Stimulated activated CD4-positive, alpha-beta T cell treated with anti-CD3 and anti-CD28 coated beads, Interleukin-1b, Interleukin-23, amount 100 ng/mL, for 24 hours (primary cell): ENCODE results near the gene BICRA.
A peak's percentile ranks its signal among the peaks of the same experiment; 100 is the strongest.
"Not testable (repeated sequence)": the region's sequence is repeated elsewhere in the genome, so short reads cannot be mapped to it uniquely, and the experiment has no call there.

Source experiments
- DNase-seq, 4 experiments: peaks; one replicate each; pipeline ENCODE4 v3.0.0-alpha.2; 2020; ENCODE audit warnings: low read depth in 4 of 4, low spot score in 1 of 4

Gene BICRA

GRCh38 chr19:47608969-47609905, at the start of gene BICRA:
TSS of gene BICRA (plus strand) at chr19:47609134. CDS start at chr19:47673575, 64,441 bp downstream.
- peak; percentile 41 to 68 (median 61) for DNase-seq

GRCh38 chr19:47560999-47561398, 47.9 kb upstream of the BICRA start:
- no peak for DNase-seq

- no peak for DNase-seq
Observed at GRCh38 chr19:47561440-47562057, 47.4 kb upstream of the BICRA start.

GRCh38 chr19:47564081-47564480, 44.9 kb upstream of the BICRA start:
- DNase-seq = no peak

- no peak for DNase-seq
Observed at GRCh38 chr19:47569331-47569730, 39.6 kb upstream of the BICRA start.

- DNase-seq = no peak
Observed at GRCh38 chr19:47572635-47573034, 36.3 kb upstream of the BICRA start.

GRCh38 chr19:47573071-47574026, 35.6 kb upstream of the BICRA start, which contains the start of gene ZNF541:
TSS of gene ZNF541 (minus strand) at chr19:47573148. CDS start at chr19:47555856, 17,292 bp downstream.
- DNase-seq = peak; percentile 56 to 65 (median 60)

DNA sequence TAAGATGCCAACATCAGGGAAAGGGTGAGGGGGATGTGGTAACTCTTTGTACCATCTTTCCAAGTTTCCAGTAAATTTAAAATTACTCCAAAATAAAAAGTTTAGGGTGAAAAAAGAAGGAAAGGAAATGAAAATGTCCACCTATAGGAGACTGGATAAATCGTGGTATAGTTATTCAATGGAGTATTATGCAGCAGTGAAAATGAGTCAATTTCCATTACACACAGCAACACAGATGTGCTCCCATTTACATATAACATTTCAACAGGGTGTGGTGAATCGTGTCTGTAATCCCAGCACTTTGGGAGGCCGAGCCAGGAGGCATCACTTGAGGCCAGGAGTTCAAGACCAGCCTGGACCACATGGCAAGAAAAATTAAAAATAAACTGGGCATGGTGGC, 28.5 kb upstream of the BICRA start:
- DNase-seq = no peak

GRCh38 chr19:47581605-47582319, 27.2 kb upstream of the BICRA start:
- DNase-seq = no peak

DNA sequence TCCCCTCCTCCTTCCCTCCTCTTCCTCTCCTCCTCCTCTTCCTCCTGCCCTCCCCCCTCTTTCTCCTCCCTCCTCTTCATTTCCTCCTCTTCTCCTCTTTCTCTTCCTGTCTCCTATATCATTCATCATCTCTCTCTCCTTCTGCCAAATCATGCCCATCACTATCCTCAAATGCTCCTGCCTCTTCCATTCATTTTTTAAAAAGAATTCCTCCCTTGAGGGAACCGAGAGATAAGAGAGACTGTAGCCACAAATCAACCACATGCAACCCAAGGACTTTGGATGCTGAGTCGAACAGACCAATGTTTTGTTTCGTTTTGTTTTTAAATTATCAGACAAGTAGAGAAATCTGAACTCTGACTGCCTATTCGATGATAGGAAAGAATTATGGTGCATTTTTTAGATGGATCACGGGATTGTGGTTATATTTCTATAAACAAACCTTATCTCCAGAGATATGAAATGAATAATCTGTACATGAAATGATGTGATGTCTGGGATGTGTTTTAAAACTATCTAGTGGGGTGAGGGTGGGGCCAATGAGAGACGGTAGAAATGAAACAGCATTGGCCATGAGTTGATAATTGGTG, 26.5 kb upstream of the BICRA start:
- DNase-seq = no peak

DNA sequence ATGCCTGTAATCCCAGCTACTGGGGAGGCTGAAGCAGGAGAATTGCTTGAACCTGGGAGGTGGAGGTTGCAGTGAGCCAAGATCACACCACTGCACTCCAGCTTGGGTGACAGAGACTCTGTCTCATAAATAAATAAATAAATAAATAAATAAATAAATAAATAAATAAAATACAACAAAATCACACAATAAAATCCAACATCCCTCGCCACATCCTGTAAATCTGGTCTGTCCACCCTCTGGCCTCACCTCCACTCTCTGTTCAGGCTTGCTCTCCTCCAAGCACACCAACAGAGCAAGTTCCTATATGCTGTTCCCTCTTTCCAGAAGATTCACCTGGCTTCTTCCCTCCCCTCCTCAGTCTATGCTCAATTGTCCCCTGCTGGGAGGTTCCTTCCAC, 25.8 kb upstream of the BICRA start:
- DNase-seq = not testable (repeated sequence)

DNA sequence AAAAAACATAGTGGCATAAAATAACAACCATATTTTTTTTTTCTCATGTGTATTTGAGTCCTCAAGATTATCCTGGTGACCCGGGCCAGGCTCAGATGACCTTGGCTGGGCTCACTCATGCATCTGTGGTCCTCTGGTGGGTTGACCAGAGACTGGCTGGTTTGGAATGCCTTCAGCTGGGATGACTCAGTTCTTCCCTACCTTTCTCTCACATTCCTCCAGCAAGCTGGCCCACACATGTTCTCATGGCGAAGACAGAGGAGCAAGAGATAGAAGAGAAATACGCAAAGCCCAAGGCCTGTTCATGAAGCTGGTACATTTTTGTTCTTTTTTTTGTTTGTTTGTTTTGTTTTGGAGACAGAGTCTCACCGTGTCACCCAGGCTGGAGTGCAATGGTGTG, 21.6 kb upstream of the BICRA start:
- DNase-seq = no peak

DNA sequence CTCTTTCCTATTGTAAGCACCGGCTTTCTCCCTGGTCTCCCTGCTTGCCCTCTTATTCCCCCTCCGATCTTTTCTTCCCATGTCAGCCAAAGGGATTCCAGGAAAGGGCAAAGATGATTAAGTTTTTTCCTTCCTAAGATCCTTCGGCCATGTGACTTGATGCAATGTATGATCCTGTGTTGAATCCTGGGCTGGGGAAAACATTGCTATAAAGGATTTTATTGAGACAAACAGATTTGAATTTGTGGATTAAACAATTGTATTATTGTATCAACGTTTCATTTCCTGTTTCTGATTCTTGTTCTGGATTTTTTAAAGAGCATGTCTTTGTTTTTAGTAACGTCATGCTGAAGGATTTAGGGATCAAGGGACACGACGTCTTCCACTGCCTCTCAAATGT, 19.1 kb upstream of the BICRA start:
- DNase-seq = no peak

DNA sequence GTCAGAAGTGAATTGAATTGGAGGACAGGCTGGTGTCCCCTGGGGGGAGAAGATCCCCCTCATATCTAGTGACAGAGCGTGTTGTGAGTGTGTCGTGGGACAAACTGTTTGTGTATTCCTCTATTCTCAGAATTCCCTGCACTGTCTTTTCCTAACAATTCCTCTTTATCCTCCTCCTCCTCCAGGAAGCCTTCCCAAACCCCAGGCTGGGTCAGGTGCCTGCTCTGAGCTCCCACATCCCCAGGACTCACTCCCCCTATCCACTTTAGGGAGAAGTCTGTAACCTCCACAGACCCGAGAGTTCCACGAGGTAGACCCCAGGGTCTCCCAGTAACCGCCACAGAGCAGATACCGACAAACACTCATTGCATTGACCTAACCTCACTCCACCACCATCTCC, 15.1 kb upstream of the BICRA start:
- DNase-seq = no peak

GRCh38 chr19:47595944-47596343, 13.0 kb upstream of the BICRA start:
- no peak for DNase-seq

- DNase-seq = no peak
Observed at GRCh38 chr19:47598407-47599349, 10.3 kb upstream of the BICRA start.

GRCh38 chr19:47599671-47600245, 9.2 kb upstream of the BICRA start:
- not testable (repeated sequence) for DNase-seq
